Activated T-helper 1 cell treated with Interleukin-2 at 50 U/mL for 16 hours (primary cell): Measurements from ENCODE around the gene ZNF839.
A peak's percentile ranks its signal among the peaks of the same experiment; 100 is the strongest.
"Not testable (repeated sequence)": the region's sequence is repeated elsewhere in the genome, so short reads cannot be mapped to it uniquely, and the experiment has no call there.

Source experiments
- DNase-seq: peaks from one replicate; pipeline ENCODE4 v3.0.0-alpha.2; 2020; ENCODE audit warnings: low read depth

ZNF839 gene

GRCh38 chr14:102342238-102342637 is 22.7 kb downstream of the ZNF839 start:
- no peak for DNase-seq

DNA sequence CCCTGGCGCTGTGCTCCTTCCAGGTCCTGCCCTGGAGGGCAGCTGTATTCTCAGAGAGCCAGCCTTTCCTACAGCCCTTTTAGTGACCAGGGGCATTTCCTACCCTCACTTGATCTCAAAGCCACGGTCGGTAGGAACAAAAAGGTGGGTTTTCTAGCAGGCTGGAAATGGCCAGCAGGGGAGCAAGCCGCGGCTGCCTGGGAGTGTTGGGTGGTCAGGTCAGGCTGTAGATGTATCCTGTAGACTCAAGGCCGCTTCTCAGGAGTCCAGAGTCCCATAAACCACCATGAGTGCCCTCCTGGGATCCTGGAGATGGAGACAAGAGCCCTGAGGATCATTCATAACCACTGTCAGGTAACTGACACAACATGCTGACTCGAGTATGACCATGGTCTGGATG is 24.5 kb downstream of the ZNF839 start:
- DNase-seq: no peak

DNA sequence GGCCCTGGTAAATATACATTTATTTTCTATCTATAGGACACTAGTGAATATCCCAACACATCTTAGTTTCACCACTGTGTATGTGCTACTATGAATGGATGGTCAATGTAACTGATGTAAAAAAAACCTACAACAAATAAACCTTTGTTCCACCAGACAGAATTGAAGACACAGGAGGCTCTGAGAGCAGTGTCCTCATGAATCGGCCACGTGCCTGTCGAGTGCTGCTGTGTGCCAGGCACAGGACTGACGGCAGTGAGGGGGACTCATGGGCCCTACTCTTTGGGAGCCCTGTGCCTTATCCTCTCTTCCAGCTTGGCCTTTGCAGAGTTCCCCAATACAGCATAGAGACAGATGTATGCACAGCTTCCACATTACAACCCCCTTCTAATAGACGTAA is 24.9 kb downstream of the ZNF839 start:
- DNase-seq: no peak

DNA sequence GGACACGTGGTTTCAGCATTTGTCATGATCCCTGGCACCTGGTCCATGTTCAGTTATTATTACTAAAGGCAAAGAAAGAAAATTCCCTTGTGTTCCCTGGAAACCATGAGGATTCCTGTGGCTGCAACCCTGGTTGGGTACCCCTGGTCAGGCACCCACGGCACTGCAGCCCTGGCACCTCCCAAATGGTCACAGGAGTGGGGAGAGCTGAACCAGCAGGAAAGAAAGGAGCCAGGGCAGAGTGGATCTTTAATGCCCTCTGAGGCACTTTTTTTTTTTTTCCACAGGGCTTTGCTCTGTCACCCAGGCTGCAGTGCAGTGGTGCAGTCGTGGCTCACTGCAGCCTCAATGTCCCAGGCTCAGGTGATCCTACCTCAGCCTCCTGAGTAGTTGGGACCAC is 25.7 kb downstream of the ZNF839 start:
- DNase-seq: no peak

GRCh38 chr14:102346645-102347044 is 27.1 kb downstream of the ZNF839 start:
- no peak for DNase-seq

GRCh38 chr14:102348376-102348775 is 28.8 kb downstream of the ZNF839 start:
- no peak for DNase-seq

GRCh38 chr14:102351023-102351422 is 31.5 kb downstream of the ZNF839 start:
- DNase-seq: no peak

DNA sequence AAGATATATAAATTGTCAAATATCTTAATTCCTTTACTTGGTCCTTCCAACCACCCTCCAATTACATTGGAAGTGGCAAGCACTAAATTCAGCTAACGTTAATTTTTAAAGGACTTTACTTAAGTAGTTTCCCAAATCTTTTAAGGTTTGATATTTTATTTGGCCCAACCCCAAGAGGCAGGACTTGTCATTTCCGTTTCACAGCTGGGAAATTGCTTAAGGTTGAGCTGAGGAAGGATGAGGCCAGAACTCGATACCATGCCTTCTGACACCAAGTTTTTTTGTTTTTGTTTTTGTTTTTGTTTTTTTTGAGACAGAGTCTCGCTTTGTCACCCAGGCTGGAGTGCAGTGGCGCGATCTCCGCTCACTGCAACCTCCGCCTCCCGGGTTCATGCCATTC is 32.0 kb downstream of the ZNF839 start:
- DNase-seq: not testable (repeated sequence)

DNA sequence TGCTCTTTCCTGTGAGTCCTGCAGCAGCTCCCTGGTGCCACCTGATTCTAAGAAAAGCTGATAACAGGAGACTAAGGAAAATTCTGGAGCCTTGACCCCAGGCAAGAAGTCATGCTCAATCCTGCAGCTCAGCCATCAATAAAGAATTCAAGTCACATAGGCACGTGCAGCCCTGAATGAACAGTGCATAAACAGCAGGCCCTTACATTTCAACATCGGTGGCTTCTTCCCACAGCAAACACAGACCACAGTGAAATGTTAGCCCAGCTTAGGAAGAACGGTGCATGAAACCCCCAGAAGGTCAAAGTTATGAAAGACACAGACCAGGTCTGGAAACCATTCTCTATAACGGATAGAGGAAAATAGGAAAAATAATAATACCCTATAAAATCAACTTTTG is 32.7 kb downstream of the ZNF839 start:
- DNase-seq: no peak

DNA sequence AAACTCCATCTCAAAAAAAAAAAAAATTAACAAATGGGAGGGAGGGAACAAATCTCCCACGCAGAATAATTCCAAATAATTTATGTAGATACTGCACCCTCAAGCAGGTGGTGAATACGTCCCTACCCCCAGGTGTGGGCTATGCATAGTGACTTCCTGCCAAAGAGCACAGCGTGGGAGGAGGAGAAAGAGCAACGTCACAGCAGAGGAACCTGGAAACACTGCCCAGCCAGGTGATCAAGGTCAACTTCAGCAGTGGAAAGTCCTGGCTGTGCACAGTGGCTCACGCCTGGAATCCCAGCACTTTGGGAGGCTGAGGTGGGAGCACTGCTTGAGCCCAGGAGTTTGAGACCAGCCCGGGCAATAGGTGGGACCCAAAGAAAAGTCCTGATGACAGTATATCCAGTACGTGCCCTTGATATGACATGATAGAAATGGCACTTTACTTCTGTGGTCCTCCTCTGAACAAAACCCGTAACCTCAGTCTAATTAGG is 33.6 kb downstream of the ZNF839 start:
- no peak for DNase-seq

DNA sequence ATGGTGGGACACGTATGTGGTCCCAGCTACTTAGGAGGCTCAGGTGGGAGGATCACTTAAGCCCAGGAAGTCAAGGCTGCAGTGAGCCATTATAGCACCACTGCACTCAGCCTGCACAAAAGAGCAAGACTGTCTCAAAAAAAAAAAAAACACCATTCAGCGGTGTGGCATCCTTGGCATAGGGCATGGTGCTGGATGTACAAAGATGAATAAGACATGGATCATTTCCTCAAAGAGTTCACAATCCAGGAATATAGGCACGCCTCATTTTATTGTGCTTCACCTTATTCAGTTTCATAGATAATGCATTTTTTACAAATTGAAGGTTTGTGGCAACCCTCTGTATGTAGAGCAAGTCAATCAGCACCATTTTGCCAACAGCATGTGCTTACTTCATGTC is 36.7 kb downstream of the ZNF839 start:
- DNase-seq: no peak

DNA sequence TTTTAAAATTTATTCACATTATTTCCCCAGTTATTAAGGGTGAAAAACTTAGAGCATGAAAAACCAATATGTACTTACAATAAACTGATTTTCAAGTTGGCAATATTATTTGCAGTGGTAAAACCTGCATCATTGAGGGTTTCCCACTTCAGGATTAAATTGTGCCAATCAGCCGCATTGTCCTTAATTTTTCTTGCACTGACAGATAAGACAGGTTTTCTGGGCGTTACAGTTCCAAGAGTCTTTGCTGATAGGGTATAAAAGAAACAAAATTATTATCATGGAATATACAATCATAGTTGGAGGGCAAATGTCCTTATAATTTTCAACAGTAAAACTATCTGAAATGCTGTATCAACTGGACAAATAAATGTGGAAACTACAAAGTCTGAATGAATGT is 39.8 kb downstream of the ZNF839 start:
- DNase-seq: no peak

GRCh38 chr14:102360388-102360787 is 40.8 kb downstream of the ZNF839 start:
- DNase-seq: no peak

DNA sequence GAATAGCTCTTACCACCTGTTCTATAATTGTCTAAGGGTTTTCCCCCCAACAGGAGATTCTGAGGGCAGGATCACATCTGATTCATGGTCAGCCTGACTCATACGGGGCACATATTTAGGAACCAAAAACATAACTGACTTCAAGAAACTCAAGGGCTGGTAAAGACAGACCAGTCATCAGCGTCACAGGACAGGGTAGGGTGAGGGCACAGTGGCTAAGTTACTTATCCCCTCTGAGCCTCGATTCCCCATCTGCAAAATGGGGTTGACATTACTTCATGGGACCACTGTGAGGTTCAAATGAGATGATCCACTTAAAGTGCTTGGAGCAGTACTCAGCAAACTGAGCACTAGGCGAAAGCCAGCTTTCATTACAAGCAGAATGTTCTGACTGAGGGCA is 42.5 kb downstream of the ZNF839 start:
- no peak for DNase-seq

DNA sequence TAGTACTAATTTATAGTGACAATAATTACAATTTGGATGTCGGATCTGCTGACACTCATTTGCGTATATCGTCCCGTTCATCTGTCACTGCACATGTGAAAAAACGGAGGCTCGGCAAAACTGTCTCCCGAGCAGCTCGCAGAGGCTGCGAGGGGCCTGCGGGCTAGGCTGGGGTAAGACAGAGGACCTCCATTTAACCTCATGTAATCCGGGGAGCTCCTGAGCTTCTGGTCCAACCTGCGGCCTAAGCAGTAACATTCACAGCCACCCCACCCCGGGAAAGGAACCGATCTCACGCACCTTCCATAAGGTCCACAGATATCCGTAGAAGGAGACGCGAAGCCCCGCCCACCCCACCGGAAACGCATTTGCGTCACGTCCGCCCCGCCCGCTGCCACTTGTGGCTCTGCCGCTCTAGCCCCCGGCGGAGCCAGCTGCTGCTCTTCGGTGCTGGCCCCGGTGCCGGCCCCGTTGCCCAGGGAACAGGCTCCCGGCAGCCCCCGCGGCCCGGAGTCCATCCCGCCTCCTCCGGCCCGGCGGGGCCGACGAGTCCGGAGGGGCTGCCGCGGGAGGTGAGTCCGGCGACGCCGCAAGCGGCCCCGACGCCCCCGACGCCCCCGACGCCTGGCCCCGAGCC is 43.1 kb downstream of the ZNF839 start, which contains the start of the genes CINP and TECPR2:
Gene CINP, minus strand, starts transcription at position 346 of the 637 bp plus-strand sequence. Its CDS starts 39 bp downstream, at position 307.
Gene TECPR2, plus strand, starts transcription at position 397 of the 637 bp plus-strand sequence. CDS start 13,781 bp downstream, outside the sequence.
- peak; percentile 95 for DNase-seq

GRCh38 chr14:102363182-102363943 is 43.8 kb downstream of the ZNF839 start:
- DNase-seq: no peak

DNA sequence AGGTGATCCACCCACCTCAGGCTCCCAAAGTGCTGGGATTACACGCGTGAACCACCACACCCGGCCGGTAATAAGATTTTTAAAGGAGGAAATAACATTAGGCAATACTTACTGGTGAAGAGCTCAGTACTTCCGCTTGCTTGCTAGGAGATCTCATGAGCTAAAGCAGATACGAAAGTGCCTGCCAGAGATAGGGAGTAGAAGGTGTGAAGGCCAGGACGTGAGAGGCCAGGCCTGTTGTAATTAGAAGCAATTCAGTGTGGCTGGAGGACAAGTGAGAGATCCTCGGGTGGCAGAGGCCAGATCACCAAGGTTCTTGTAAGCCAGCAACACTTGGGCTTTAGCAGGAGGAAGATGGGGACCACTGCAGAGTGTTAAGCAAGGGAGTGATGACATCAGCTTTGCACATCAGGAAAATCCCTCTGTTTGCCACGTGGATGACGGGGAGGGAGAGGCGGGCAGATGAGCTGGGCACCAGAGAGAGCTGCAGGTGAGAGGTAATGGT is 50.8 kb downstream of the ZNF839 start:
- DNase-seq: no peak

DNA sequence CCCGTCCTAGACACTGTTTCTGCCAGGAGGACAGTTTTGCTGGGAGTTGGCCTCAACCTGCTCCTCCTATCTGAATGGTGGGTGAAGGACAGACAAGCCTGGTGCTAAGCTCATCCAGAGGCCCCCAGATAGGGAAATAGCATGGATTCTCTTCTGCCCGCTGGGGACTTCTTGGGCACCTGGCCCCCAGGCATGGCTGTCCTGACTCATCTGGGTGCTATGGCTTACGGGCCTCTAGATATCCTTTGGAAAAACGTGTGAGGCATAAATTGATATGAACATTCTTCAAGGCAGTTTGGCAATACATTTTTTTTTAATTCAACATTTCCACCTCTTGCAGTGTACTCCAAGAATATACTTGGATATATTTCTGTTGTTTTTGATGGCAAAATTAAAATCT is 51.8 kb downstream of the ZNF839 start:
- DNase-seq: no peak

- no peak for DNase-seq
Measured at GRCh38 chr14:102373110-102373509, 53.6 kb downstream of the ZNF839 start.

DNA sequence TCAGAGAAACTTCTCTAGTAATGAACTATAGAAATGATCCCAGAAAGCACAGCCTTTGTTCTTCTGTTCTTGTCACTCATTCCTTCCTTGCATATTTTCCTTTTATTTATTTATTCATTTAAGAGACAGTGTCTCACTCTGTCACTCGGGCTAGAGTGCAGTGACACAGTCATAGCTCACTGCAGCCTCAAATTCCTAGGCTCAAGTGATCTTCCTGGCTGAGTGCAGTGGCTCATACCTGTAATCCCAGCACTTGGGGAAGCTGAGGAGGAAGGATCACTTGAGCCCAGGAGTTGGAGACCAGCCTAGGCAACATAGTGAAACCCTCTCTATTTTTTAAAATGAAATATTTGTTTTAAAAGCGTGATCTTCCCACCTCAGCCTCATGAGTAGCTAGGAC is 54.7 kb downstream of the ZNF839 start:
- no peak for DNase-seq

- no peak for DNase-seq
Measured at GRCh38 chr14:102375119-102375518, 55.6 kb downstream of the ZNF839 start.

GRCh38 chr14:102377696-102378095 is 58.1 kb downstream of the ZNF839 start:
- DNase-seq: no peak

DNA sequence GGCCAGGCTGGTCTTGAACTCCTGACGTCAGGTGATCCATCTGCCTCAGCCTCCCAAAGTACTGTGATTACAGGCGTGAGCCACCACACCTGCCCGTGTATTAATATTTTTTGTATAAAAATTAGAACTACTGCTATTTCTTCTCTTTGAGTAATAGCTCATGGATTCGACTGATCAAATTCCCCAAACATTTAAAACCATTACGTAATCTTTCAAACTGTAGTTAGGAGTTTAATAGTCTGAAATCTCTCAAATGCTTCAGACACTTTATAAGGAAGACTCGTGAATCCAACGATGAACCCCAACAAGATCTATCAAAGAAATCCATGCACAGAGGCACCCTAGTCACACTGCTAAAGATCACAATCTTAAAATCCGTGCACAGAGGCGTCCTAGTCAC is 59.3 kb downstream of the ZNF839 start:
- DNase-seq: no peak
